HCT116 (cell line): ENCODE data around the gene CTNNB1. TPM values are rescaled to one million over a fixed set of nuclear protein-coding genes. Genes with fewer than 3 reads are reported as not detected.

Source experiments
- ATAC-seq: fragments of 200-7000 bp; cut with Tn5 transposase; 2 replicates; pipeline ENCODE4 v1.9.1; 2020; ENCODE audit warnings: mild to moderate bottlenecking, moderate library complexity
- BruUV-seq: library from RNA; stranded (reverse); fragments of 400-500 nt; replicated peaks from 2 replicates; lab custom pipeline; 2021; lab: Mats Ljungman, UMichigan
- CTCF ChIA-PET: fragments of 300-600 bp; sonication (Branson Sonifier 250); formaldehyde crosslinking; loops from one replicate; lab custom pipeline; 2021; ENCODE audit warnings: antibody characterized with exemption; lab: Charles Lee
- POLR2A ChIA-PET: fragments of 300-600, 350-600 bp; sonication (Branson Sonifier 250); formaldehyde crosslinking; loops from one replicate; lab custom pipeline; 2021; ENCODE audit warnings: antibody characterized with exemption; lab: Charles Lee
- RAD21 ChIA-PET, 2 experiments: fragments of 300-600 bp; sonication (Branson Sonifier 250); formaldehyde crosslinking; loops; one replicate each; lab custom pipeline; 2023; ENCODE audit warnings: low total read pairs in 2 of 2; ENCODE audit not compliant: uncharacterized antibody in 2 of 2, unreplicated experiment in 2 of 2, low non-redundant PET in 1 of 2; lab: Charles Lee
- DNase-seq: peaks from one replicate; pipeline ENCODE4 v3.0.0-alpha.2; 2010; ENCODE audit warnings: low read depth, low spot score
- H2AFZ ChIP-seq: fragments of 200-600 bp; shearing (Covaris generic), sonication (generic); 2 replicates; pipeline ENCODE4 v1.6.1; 2017; ENCODE audit warnings: low read depth, mixed run types, mixed read lengths, antibody characterized with exemption, low read length; ENCODE audit not compliant: poor library complexity, severe bottlenecking
- H3K27ac ChIP-seq: 2 replicates; pipeline ENCODE4 v1.5.1; 2012; ENCODE audit warnings: low read depth, low read length
- H3K27me3 ChIP-seq: fragments of 200-600 bp; sonication (generic); 2 replicates; pipeline ENCODE4 v1.6.1; 2016; ENCODE audit warnings: mixed run types, low read length, mixed read lengths; ENCODE audit not compliant: insufficient read depth
- H3K36me3 ChIP-seq, 2 experiments: fragments of 200-500 bp in 1 of 2; fragments of 200-600 bp in 1 of 2; sonication (Bioruptor generic) in 1 of 2; sonication (generic) in 1 of 2; 2 replicates each; pipeline versions ENCODE4 v1.5.1 to v1.6.1; 2014 to 2016; ENCODE audit warnings: low read length in 2 of 2, inconsistent platforms in 1 of 2, mixed read lengths in 1 of 2, mixed run types in 1 of 2; ENCODE audit not compliant: insufficient read depth in 2 of 2, control insufficient read depth in 1 of 2
- H3K4me1 ChIP-seq, 2 experiments: fragments of 200-600 bp in 1 of 2; sonication (generic) in 1 of 2; 2 replicates each; pipeline versions ENCODE4 v1.5.1 to v1.6.1; 2012 to 2017; ENCODE audit warnings: low read length in 2 of 2, inconsistent platforms in 1 of 2, mild to moderate bottlenecking in 1 of 2, mixed read lengths in 1 of 2, mixed run types in 1 of 2, moderate library complexity in 1 of 2; ENCODE audit not compliant: insufficient read depth in 2 of 2, control insufficient read depth in 1 of 2
- H3K4me2 ChIP-seq: fragments of 200-600 bp; sonication (generic); 2 replicates; pipeline ENCODE4 v1.6.1; 2017; ENCODE audit warnings: mixed run types, low read length, mixed read lengths
- H3K4me3 ChIP-seq, 2 experiments: fragments of 200-600 bp in 1 of 2; sonication (generic) in 1 of 2; replicated peaks in 1 of 2; 2 replicates each; pipeline ENCODE4 v1.5.1; 2011 to 2016; ENCODE audit warnings: low read length in 2 of 2, control low read depth in 1 of 2, low read depth in 1 of 2, mild to moderate bottlenecking in 1 of 2, mixed read lengths in 1 of 2, mixed run types in 1 of 2
- H3K79me2 ChIP-seq: fragments of 200-600 bp; sonication (generic); 2 replicates; pipeline ENCODE4 v1.6.1; 2017; ENCODE audit warnings: mild to moderate bottlenecking, mixed run types, low read length, moderate library complexity, mixed read lengths; ENCODE audit not compliant: insufficient read depth
- H3K9ac ChIP-seq: fragments of 200-600 bp; sonication (generic); 2 replicates; pipeline ENCODE4 v1.6.1; 2016; ENCODE audit warnings: low read length, mixed read lengths
- H3K9me2 ChIP-seq: fragments of 200-600 bp; sonication (generic), shearing (Covaris generic); 2 replicates; pipeline ENCODE4 v1.6.1; 2017; ENCODE audit warnings: mixed run types, mild to moderate bottlenecking, moderate library complexity; ENCODE audit not compliant: insufficient read depth
- H3K9me3 ChIP-seq, 2 experiments: fragments of 200-500 bp in 1 of 2; fragments of 200-600 bp in 1 of 2; sonication (Bioruptor generic) in 1 of 2; sonication (generic) in 1 of 2; 2 replicates each; pipeline ENCODE4 v1.6.1; 2014 to 2017; ENCODE audit warnings: low read length in 2 of 2, mixed read lengths in 2 of 2, inconsistent platforms in 1 of 2, low read depth in 1 of 2, mild to moderate bottlenecking in 1 of 2, mixed run types in 1 of 2, moderate library complexity in 1 of 2; ENCODE audit not compliant: control insufficient read depth in 1 of 2, insufficient read depth in 1 of 2
- H4K20me1 ChIP-seq: fragments of 200-600 bp; sonication (generic), shearing (Covaris generic); 2 replicates; pipeline ENCODE4 v1.6.1; 2017; ENCODE audit warnings: mixed run types, mild to moderate bottlenecking, moderate library complexity; ENCODE audit not compliant: insufficient read depth
- CBX3 ChIP-seq: IDR thresholded peaks from 2 replicates; pipeline ENCODE4 v1.6.1; 2012; ENCODE audit warnings: low read depth
- CEBPB ChIP-seq: IDR thresholded peaks from 2 replicates; pipeline ENCODE4 v1.6.1; 2012; ENCODE audit warnings: low read depth
- EGR1 ChIP-seq: IDR thresholded peaks from 2 replicates; pipeline ENCODE4 v1.6.1; 2012; ENCODE audit warnings: low read depth
- ELF1 ChIP-seq: IDR thresholded peaks from 2 replicates; pipeline ENCODE4 v1.6.1; 2012; ENCODE audit warnings: low read depth, borderline replicate concordance
- EZH2phosphoT487 ChIP-seq: fragments of 200-600 bp; IDR thresholded peaks from 2 replicates; pipeline ENCODE4 v1.6.1; 2018; ENCODE audit warnings: antibody characterized with exemption, borderline replicate concordance
- JUND ChIP-seq: IDR thresholded peaks from 2 replicates; pipeline ENCODE4 v1.6.1; 2012
- MAX ChIP-seq: IDR thresholded peaks from 2 replicates; pipeline ENCODE4 v1.6.1; 2012
- POLR2A ChIP-seq: IDR thresholded peaks from 2 replicates; pipeline ENCODE4 v1.7.0; 2011; ENCODE audit warnings: borderline replicate concordance; ENCODE audit not compliant: insufficient read depth, insufficient read length; ENCODE audit errors: extremely low read depth
- POLR2AphosphoS5 ChIP-seq: IDR thresholded peaks from 2 replicates; pipeline ENCODE4 v1.6.1; 2011; ENCODE audit warnings: mild to moderate bottlenecking, low read depth, low read length, moderate library complexity
- REST ChIP-seq: IDR thresholded peaks from 2 replicates; pipeline ENCODE4 v1.6.1; 2012; ENCODE audit warnings: low read depth
- SIN3A ChIP-seq: IDR thresholded peaks from 2 replicates; pipeline ENCODE4 v1.6.1; 2012; ENCODE audit warnings: low read depth
- SP1 ChIP-seq: IDR thresholded peaks from 2 replicates; pipeline ENCODE4 v1.6.1; 2012; ENCODE audit warnings: low read depth
- TCF7L2 ChIP-seq: IDR thresholded peaks from 2 replicates; pipeline ENCODE4 v1.7.0; 2011; ENCODE audit warnings: borderline replicate concordance, inconsistent platforms; ENCODE audit not compliant: insufficient read depth, insufficient read length; ENCODE audit errors: extremely low read depth
- YY1 ChIP-seq: IDR thresholded peaks from 2 replicates; pipeline ENCODE4 v1.6.1; 2011; ENCODE audit warnings: low read length, low read depth, moderate library complexity, mild to moderate bottlenecking; ENCODE audit not compliant: insufficient replicate concordance; ENCODE audit errors: extremely low read depth
- ZFX ChIP-seq: fragments of 450-650 bp; IDR thresholded peaks from 2 replicates; pipeline ENCODE4 v1.6.1; 2017
- ZNF274 ChIP-seq: fragments of 200-500 bp; sonication (Bioruptor generic); IDR thresholded peaks from 2 replicates; pipeline ENCODE4 v1.6.1; 2014; ENCODE audit warnings: mild to moderate bottlenecking, low read depth, low read length, inconsistent platforms
- intact Hi-C: fragments of 100-400 bp; cut with micrococcal nuclease; formaldehyde crosslinking; loops from 2 replicates; pipeline ENCODE4 v1.10.0; 2022
- total RNA-seq: library from RNA; stranded (reverse); gene quantifications from one replicate; pipeline ENCODE4 v1.2.1, GENCODE V29; 2021; ENCODE audit not compliant: unreplicated experiment

Gene CTNNB1
- total RNA-seq, 1 experiment from 2014 or later: 265 TPM

- no TSS peak for BruUV-seq
These were observed 21.8 kb downstream of the CTNNB1 start for GRCh38 chr3:41220906-41221677.

GRCh38 chr3:41222012-41222411 lies 22.7 kb downstream of the CTNNB1 start:
- CTCF ChIA-PET: no interaction called here
- Histone ChIP-seq H3K4me1 (no peaks in the 10 kb centered on the region), H3K9me2 (no peaks in the 10 kb centered on the region), H4K20me1 (peaks cover 24% of the 10 kb centered on the region), H3K4me3 (no peak overlapping the region), H3K4me2 (no peak overlapping the region), H3K9me3 (no peaks in the 10 kb centered on the region), H3K79me2 (peaks cover 97% of the 10 kb centered on the region), H3K9ac (no peak overlapping the region), H3K27me3 (no peaks in the 10 kb centered on the region), H3K27ac (no peak overlapping the region), H2AFZ (no peak overlapping the region), H3K36me3 (peaks cover 25 to 30% of the 10 kb centered on the region in 2 experiments; a peak in 3 of 4 replicates)
- intact Hi-C loops: no loop called here
- POLR2A ChIA-PET: no interaction called here
- BruUV-seq: no TSS peak
- RAD21 ChIA-PET: no interaction called here
- no peak for DNase-seq
- no peak for ATAC-seq
- TF ChIP-seq YY1: no peak
- TF ChIP-seq JUND: no peak
- TF ChIP-seq CBX3: no peak
- TF ChIP-seq CEBPB: no peak
- TF ChIP-seq REST: no peak
- TF ChIP-seq SP1: no peak
- TF ChIP-seq MAX: no peak
- no peak for TF ChIP-seq ELF1
- no peak for TF ChIP-seq ZNF274
- TF ChIP-seq EGR1: no peak
- no peak for TF ChIP-seq TCF7L2

More at GRCh38 chr3:41220906-41221677, 21.8 kb downstream of the CTNNB1 start:
- DNase-seq (no peak), ATAC-seq (no peak)
- Histone ChIP-seq H3K27ac (no peak overlapping the region), H3K4me1 (no peaks in the 10 kb centered on the region), H3K79me2 (peaks cover 97% of the 10 kb centered on the region), H3K9me2 (no peaks in the 10 kb centered on the region), H3K36me3 (peaks cover 16 to 22% of the 10 kb centered on the region in 2 experiments; a peak in 3 of 4 replicates), H3K9ac (no peak overlapping the region), H3K9me3 (no peaks in the 10 kb centered on the region), H3K4me3 (no peak overlapping the region), H2AFZ (no peak overlapping the region), H3K27me3 (no peaks in the 10 kb centered on the region), H3K4me2 (no peak overlapping the region), H4K20me1 (peaks cover 28% of the 10 kb centered on the region)
- intact Hi-C loops: no loop called here
- ChIA-PET POLR2A (no interaction called here), RAD21 (no interaction called here), CTCF (no interaction called here)
- TF ChIP-seq POLR2AphosphoS5 (no peak), EGR1 (no peak), EZH2phosphoT487 (no peak), POLR2A (no peak), SIN3A (no peak), JUND (no peak), ZFX (no peak), MAX (no peak)
